MCF 10A (cell line): ENCODE measurements around the gene UQCC3. TPM values are rescaled to one million over a fixed set of nuclear protein-coding genes. Genes with fewer than 3 reads are reported as not detected.
A peak's percentile ranks its signal among the peaks of the same experiment; 100 is the strongest.

Source experiments
- BruUV-seq: library from RNA; stranded (reverse); fragments of 400-500 nt; replicated peaks from 2 replicates; lab custom pipeline; 2021; lab: Mats Ljungman, UMichigan
- CTCF ChIA-PET: fragments of 300-600 bp; sonication (Branson Sonifier 250); formaldehyde crosslinking; extraction: SDS; loops from one replicate; lab custom pipeline; 2021; ENCODE audit warnings: antibody characterized with exemption, inconsistent platforms; lab: Yijun Ruan, JAX
- POLR2A ChIA-PET: fragments of 300-600, 350-650 bp; sonication (Branson Sonifier 250); formaldehyde crosslinking; extraction: SDS; loops from one replicate; lab custom pipeline; 2020; ENCODE audit warnings: antibody characterized with exemption, inconsistent platforms; lab: Yijun Ruan, JAX
- DNase-seq: peaks from one replicate; pipeline ENCODE4 v3.0.0-alpha.2; 2018; ENCODE audit not compliant: unreplicated experiment
- H3K27ac Mint-ChIP-seq: one replicate; pipeline ENCODE4 v1.8.0; 2022; ENCODE audit warnings: mild to moderate bottlenecking, low read depth, mixed read lengths; ENCODE audit not compliant: unreplicated experiment
- H3K27me3 Mint-ChIP-seq: one replicate; pipeline ENCODE4 v1.8.0; 2022; ENCODE audit warnings: mixed read lengths; ENCODE audit not compliant: insufficient read depth, unreplicated experiment
- H3K36me3 Mint-ChIP-seq: one replicate; pipeline ENCODE4 v1.8.0; 2022; ENCODE audit warnings: mild to moderate bottlenecking, moderate library complexity, mixed read lengths; ENCODE audit not compliant: insufficient read depth, unreplicated experiment
- H3K4me1 Mint-ChIP-seq: one replicate; pipeline ENCODE4 v1.8.0; 2022; ENCODE audit warnings: mixed read lengths; ENCODE audit not compliant: insufficient read depth, unreplicated experiment
- H3K4me3 Mint-ChIP-seq: one replicate; pipeline ENCODE4 v1.8.0; 2022; ENCODE audit warnings: mild to moderate bottlenecking, moderate library complexity, mixed read lengths; ENCODE audit not compliant: unreplicated experiment
- H3K9me3 Mint-ChIP-seq: one replicate; pipeline ENCODE4 v1.8.0; 2022; ENCODE audit warnings: mixed read lengths; ENCODE audit not compliant: unreplicated experiment
- intact Hi-C: fragments of 100-400 bp; cut with micrococcal nuclease; formaldehyde crosslinking; loops from 2 replicates; pipeline ENCODE4 v1.14.1; 2022
- total RNA-seq: library from RNA; stranded (reverse); gene quantifications from 2 replicates; pipeline ENCODE4 v1.2.3, GENCODE V29; 2022
- TF ChIP-seq, protein P1 (sequence below): fragments of 200-600 bp; IDR thresholded peaks from one replicate; pipeline ENCODE4 v1.8.0; 2022; ENCODE audit warnings: antibody characterized with exemption, mild to moderate bottlenecking; ENCODE audit not compliant: unreplicated experiment

UQCC3 gene
- total RNA-seq, 1 experiment from 2014 or later, result 13.8 TPM

DNA sequence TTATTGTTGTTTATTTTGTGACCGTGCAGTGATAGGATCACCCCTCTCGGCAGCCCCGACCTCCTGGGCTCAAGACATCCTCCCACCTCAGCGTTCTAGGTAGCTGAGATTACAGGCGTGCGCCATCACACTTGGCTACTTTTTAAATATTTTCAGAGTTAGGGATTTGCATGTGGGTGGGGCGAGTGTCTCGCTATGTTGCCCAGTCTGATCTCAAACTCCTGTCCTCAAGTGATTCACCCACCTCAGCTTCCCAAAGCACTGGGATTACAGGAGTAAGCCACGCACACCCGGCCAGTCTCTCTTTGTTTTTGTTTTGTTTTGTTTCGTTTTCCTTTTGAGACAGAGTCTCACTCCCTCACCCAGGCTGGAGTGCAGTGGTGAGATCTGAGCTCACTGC lies 17.2 kb upstream of the UQCC3 start:
- Mint-ChIP-seq H3K27ac (peak overlapping the region; percentile 96), H3K9me3 (no peaks in the 10 kb centered on the region), H3K36me3 (peaks cover 12% of the 10 kb centered on the region), H3K27me3 (no peaks in the 10 kb centered on the region), H3K4me3 (no peak overlapping the region), H3K4me1 (peaks cover 14% of the 10 kb centered on the region)
- no TSS peak for BruUV-seq
- ChIA-PET CTCF (interaction anchor here (0.6 to 1.6 kb wide), 3 partner anchors 42 to 61 kb away, joined by 3 to 7 read pairs (median 3); partner anchors contain the start of genes EML3 and ROM1), POLR2A (interaction anchor here (0.7 to 6.8 kb wide), 8 partner anchors 8 to 178 kb away, joined by 3 to 222 read pairs (median 10); partner anchors contain the start of genes B3GAT3, C11orf98, CSKMT and GANAB)
- TF ChIP-seq, protein P1, sequence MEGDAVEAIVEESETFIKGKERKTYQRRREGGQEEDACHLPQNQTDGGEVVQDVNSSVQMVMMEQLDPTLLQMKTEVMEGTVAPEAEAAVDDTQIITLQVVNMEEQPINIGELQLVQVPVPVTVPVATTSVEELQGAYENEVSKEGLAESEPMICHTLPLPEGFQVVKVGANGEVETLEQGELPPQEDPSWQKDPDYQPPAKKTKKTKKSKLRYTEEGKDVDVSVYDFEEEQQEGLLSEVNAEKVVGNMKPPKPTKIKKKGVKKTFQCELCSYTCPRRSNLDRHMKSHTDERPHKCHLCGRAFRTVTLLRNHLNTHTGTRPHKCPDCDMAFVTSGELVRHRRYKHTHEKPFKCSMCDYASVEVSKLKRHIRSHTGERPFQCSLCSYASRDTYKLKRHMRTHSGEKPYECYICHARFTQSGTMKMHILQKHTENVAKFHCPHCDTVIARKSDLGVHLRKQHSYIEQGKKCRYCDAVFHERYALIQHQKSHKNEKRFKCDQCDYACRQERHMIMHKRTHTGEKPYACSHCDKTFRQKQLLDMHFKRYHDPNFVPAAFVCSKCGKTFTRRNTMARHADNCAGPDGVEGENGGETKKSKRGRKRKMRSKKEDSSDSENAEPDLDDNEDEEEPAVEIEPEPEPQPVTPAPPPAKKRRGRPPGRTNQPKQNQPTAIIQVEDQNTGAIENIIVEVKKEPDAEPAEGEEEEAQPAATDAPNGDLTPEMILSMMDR, result no peak
- no peak for DNase-seq
- intact Hi-C loops, result no loop called here

DNA sequence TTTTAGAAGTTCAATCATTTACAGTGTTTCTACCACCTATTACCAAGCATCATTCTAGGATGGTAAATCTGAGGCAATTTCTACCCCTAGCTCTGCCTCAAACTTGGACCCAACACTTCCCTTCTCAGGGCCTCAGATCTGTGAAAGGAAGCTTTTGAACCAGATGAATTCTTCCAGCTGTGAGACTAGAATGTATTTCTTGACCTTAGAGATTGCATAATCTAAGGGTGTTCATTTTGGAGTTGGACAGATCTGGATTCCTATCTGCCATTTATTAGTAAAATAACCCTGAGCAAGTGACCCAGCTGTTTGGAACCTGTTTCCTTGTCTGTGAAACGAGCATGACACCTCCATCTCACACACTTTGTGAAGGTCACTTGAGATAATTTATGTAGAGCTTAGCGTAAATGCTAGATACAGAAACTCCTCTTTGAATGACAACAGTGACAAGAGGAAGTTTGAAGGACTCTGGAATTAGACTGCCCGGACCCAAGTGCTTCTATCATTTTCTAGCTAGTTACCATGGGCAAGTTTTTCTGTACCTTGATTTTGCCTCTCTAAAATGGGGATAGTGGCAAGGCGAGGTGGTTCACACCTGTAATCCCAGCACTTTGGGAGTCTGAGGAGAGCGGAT lies 14.6 kb upstream of the UQCC3 start:
- ChIA-PET POLR2A (interaction anchor here (0.6 to 6.8 kb wide), 5 partner anchors 8 to 1010 kb away, joined by 3 to 222 read pairs (median 5); partner anchors contain the start of genes C11orf98, CSKMT, GANAB and LBHD1), CTCF (interaction anchor here (0.6 to 1.7 kb wide), 4 partner anchors 10 to 685 kb away, joined by 3 to 4 read pairs (median 3); no protein-coding TSS in a partner anchor)
- Mint-ChIP-seq H3K36me3 (peaks cover 17% of the 10 kb centered on the region), H3K4me1 (peaks cover 14% of the 10 kb centered on the region), H3K27me3 (no peaks in the 10 kb centered on the region), H3K4me3 (no peak overlapping the region), H3K27ac (no peak overlapping the region), H3K9me3 (no peaks in the 10 kb centered on the region)
- intact Hi-C loops, result no loop called here
- DNase-seq, result no peak
- BruUV-seq, result no TSS peak
- TF ChIP-seq, protein P1, result no peak

DNA sequence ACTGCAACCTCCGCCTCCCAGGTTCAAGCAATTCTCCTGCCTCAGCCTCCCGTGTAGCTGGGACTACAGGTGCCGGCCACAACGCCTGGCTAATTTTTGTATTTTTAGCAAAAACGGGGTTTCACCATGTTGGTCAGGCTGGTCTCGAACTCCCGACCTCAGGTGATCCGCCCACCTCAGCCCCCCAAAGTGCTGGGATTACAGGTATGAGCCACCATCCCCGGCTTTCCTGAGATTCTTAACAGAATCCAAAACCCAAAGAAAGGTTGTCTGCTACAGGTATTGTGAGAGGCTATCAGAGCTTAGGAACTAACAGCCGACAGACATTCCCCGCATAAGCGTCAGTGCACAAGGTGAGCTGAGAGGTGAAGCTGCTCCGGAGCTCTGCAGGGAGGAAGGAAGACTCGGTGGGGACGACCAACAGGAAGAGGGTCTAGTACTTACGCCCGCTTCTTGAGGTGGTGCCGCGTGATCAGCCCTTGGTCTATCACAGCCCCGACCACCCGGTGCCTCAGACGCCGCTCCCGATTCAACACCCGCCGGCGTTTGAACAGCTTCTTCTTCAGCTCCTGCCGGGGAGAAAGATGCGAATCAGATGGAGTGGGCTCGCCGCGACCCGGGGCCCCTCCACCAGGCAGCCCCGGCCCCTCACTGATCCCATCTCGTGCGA lies 6.9 kb upstream of the UQCC3 start:
- ChIA-PET CTCF (interaction anchor here (0.6 to 1.4 kb wide), 11 partner anchors 9 to 270 kb away, joined by 3 to 7 read pairs (median 3); no protein-coding TSS in a partner anchor), POLR2A (interaction anchor here (0.5 to 10.6 kb wide), 54 partner anchors 9 to 1272 kb away, joined by 3 to 222 read pairs (median 6); partner anchors contain the start of genes AHNAK, B3GAT3, EEF1G and EML3)
- H3K27me3 Mint-ChIP-seq, result no peaks in the 10 kb centered on the region
- H3K4me3 Mint-ChIP-seq, result peak overlapping the region; percentile 98
- H3K27ac Mint-ChIP-seq, result peak overlapping the region; percentile 91
- H3K36me3 Mint-ChIP-seq, result peaks cover 78% of the 10 kb centered on the region
- intact Hi-C loops, result loop anchor here (1.0 kb wide), 1 partner anchor 11 kb away; the partner anchor contains the start of gene INTS5
- TF ChIP-seq, protein P1, result no peak
- peak; percentile 65 for DNase-seq
- H3K9me3 Mint-ChIP-seq, result no peaks in the 10 kb centered on the region
- peaks cover 3% of the 10 kb centered on the region for H3K4me1 Mint-ChIP-seq
- BruUV-seq, result TSS peak; percentile 57
